Loucy (cell line): ENCODE measurements around the gene ACAN.

Experiments used
- CTCF ChIP-seq: fragments of 200-600 bp; sonication (generic); conservative IDR thresholded peaks from 2 replicates; pipeline ENCODE4 v1.5.1; 2014; ENCODE audit warnings: mild to moderate bottlenecking, antibody characterized with exemption, low read length
- EZH2phosphoT487 ChIP-seq: fragments of 200-600 bp; IDR thresholded peaks from 2 replicates; pipeline ENCODE4 v1.6.1; 2018; ENCODE audit warnings: antibody characterized with exemption, mild to moderate bottlenecking, moderate library complexity, borderline replicate concordance

GRCh38 chr15:88906130-88906529, 102.9 kb downstream of the ACAN start:
- no peak for TF ChIP-seq CTCF
- no peak for TF ChIP-seq EZH2phosphoT487
